ENCODE data around the gene CYTH3. TPM values are rescaled to one million over a fixed set of nuclear protein-coding genes. Genes with fewer than 3 reads are reported as not detected.

Gene CYTH3
- total RNA-seq, 1 donor from 2014 or later = 25.5 TPM

DNA sequence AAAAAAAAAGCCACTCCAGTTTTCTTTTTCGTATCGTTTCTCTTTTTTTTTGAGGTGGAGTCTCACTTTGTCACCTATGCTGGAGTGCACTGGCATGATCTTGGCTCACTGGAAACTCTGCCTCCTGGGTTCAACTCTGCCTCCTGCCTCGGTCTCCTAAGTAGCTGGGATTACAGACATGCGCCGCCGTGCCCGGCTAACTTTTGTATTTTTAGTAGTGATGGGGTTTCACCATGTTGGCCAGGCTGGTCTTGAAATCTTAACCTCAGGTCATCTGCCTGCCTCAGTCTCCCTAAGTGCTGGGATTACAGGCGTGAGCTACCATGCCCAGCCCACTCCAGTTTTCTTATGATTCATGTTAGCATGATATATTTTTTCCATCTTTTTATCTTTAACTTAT, 148.6 kb downstream of the CYTH3 start:
- Histone ChIP-seq H3K9me3 (replicated peaks) (peaks cover 19% of the 10 kb centered on the region), H3K4me1 (no peaks in the 10 kb centered on the region), H3K36me3 (peaks cover 85% of the 10 kb centered on the region), H3K4me3 (no peak overlapping the region), H3K27ac (replicated peaks) (no peak overlapping the region), H3K27me3 (ENCODE audit: low read depth) (no peaks in the 10 kb centered on the region)
- no peak for DNase-seq
- no peak for TF ChIP-seq CTCF (IDR thresholded peaks at IDR 0.05; ENCODE audit: borderline replicate concordance)
- intact Hi-C loops (cut with micrococcal nuclease) = no loop called here

GRCh38 chr7:6121141-6121540, 151.3 kb downstream of the CYTH3 start:
- no peak for DNase-seq
- no peak for TF ChIP-seq CTCF (IDR thresholded peaks at IDR 0.05; ENCODE audit: borderline replicate concordance)
- intact Hi-C loops (cut with micrococcal nuclease) = no loop called here
- Histone ChIP-seq H3K4me1 (no peaks in the 10 kb centered on the region), H3K27ac (replicated peaks) (no peak overlapping the region), H3K27me3 (ENCODE audit: low read depth) (no peaks in the 10 kb centered on the region), H3K4me3 (no peak overlapping the region), H3K36me3 (peaks cover 91% of the 10 kb centered on the region), H3K9me3 (replicated peaks) (peaks cover 19% of the 10 kb centered on the region)

- intact Hi-C loops (cut with micrococcal nuclease) = no loop called here
Measured at GRCh38 chr7:6117533-6117932, 154.9 kb downstream of the CYTH3 start.

DNA sequence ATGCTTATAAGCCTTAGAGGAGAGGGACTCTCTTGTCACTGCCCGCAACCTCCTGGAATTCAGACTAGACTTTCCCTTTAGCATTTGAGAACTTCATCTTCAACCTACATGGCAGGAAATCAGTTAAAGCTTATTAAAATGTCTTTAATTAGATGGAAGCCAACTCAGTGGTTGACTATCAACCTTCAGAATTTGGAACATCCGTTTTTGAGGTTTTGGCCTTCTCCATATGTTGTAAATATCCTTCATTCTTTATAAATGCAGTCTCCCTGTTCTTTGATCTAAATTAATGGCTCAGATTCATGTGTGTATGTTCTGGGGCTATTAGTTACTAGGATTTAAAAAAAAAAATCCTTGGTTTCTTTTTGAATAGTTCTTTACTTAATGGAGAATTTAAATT, 156.2 kb downstream of the CYTH3 start:
- H3K27ac ChIP-seq (replicated peaks) = no peak overlapping the region
- no peak for TF ChIP-seq CTCF (IDR thresholded peaks at IDR 0.05; ENCODE audit: borderline replicate concordance)
- peaks cover 86% of the 10 kb centered on the region for H3K36me3 ChIP-seq
- DNase-seq = no peak
- no peak overlapping the region for H3K4me3 ChIP-seq
- intact Hi-C loops (cut with micrococcal nuclease) = no loop called here
- no peaks in the 10 kb centered on the region for H3K27me3 ChIP-seq (ENCODE audit: low read depth)
- no peaks in the 10 kb centered on the region for H3K4me1 ChIP-seq
- peaks cover 8% of the 10 kb centered on the region for H3K9me3 ChIP-seq (replicated peaks)

More at GRCh38 chr7:6117533-6117932, 154.9 kb downstream of the CYTH3 start:
- no peak for DNase-seq
- Histone ChIP-seq H3K9me3 (replicated peaks) (peaks cover 13% of the 10 kb centered on the region), H3K27me3 (ENCODE audit: low read depth) (no peaks in the 10 kb centered on the region), H3K4me1 (no peaks in the 10 kb centered on the region), H3K27ac (replicated peaks) (no peak overlapping the region), H3K4me3 (no peak overlapping the region), H3K36me3 (peaks cover 87% of the 10 kb centered on the region)
- TF ChIP-seq CTCF (IDR thresholded peaks at IDR 0.05; ENCODE audit: borderline replicate concordance) = no peak

Other genes starting within 250 kb of the CYTH3 start
- not detected for gene ANKRD61, start 241.2 kb downstream of the CYTH3 start, total RNA-seq
- 48.4 TPM for gene EIF2AK1, start 213.4 kb downstream of the CYTH3 start, total RNA-seq
- gene USP42, start 167.7 kb downstream of the CYTH3 start, total RNA-seq = 4.0 TPM
- gene FAM220A, start 76.3 kb upstream of the CYTH3 start, total RNA-seq = 24.4 TPM
- 135 TPM for gene RAC1, start 101.9 kb upstream of the CYTH3 start, total RNA-seq
- gene DAGLB, start 175.3 kb upstream of the CYTH3 start, total RNA-seq = 6.0 TPM
- 49.5 TPM for gene KDELR2, start 211.5 kb upstream of the CYTH3 start, total RNA-seq

Data from left ventricle myocardium inferior (tissue), 1 donor.